HG03469 (cell line): ENCODE results near the gene SATB2.

Experiments used
- ATAC-seq: cut with Tn5 transposase; IDR thresholded peaks from one replicate; pipeline ENCODE4 v1.9.1; 2021; ENCODE audit warnings: mild to moderate bottlenecking, moderate library complexity, moderate number of reproducible peaks; ENCODE audit not compliant: unreplicated experiment

SATB2 gene

DNA sequence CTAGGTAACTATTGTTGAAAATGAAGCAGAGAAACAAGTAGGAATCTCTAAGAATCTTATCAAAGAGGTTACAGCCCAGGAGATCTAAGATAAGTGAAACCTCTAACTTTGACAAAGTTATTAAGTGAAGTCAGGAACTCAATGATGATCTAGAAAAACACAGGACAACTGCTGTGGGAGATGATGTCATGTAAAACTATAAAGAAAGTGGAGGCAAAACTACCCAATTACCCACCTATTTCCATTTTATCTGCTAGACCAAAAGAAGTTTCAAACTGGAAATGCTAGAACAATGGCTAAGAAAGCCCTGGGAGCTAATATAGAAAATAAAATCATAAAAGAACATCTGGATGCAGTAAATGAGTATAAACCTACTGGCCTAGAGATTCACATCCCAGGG, 50.3 kb downstream of the SATB2 start:
- ATAC-seq, result no peak

DNA sequence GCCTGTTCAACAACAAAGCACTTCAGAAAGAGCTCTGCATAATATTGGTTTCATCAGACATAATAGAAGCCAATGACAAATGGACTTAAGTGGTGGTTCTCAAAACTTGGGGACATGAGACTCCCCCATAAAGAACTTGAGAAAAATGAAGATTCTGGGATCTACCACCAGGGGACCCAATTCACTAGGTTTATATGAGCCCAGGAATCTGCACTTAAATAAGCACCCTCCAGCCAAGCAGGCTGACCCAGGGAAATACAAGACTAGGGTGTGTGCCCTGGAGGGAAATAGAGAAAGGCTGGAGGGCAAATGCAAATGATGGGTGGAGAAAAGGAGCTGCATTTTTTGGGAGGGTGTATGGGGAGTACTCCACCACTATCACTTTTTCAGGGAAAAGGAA, 52.5 kb downstream of the SATB2 start:
- no peak for ATAC-seq

DNA sequence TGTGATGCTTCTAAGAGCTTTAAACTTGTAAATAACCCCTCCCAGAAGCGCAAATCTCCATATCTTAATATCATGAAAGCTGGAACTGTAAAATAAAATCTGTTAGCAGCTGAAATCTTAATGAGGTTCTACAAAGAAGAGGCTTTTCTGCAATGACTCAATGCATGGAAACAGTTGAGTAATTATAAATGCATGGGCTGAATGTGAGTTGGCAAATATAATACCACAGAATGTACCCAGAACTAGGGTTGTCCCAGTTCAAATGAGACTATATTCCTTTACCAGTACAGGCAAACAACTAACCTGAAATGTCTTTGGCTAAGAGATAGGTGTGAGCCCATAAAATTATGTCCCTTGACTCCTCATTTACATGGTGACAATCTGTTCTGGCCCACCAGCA, 52.9 kb downstream of the SATB2 start:
- ATAC-seq, result no peak

DNA sequence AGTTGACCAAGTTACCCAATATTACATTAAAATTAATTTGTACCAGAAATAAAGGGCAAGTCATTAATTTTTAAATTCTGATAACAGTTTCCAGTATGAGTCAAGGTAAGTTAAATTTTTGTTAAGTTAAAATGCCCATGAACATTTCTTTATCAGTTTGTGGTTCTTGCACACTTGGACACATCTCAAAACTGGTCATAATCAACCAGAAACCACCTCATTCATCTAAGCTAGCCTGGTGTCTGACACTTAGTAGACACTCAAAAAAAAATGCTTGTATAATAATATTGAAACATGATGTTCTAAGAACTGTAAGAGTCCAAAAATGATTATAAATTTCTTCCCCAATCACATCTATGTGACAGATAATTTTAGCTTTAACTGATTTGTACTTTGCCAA, 62.4 kb downstream of the SATB2 start:
- ATAC-seq, result no peak

DNA sequence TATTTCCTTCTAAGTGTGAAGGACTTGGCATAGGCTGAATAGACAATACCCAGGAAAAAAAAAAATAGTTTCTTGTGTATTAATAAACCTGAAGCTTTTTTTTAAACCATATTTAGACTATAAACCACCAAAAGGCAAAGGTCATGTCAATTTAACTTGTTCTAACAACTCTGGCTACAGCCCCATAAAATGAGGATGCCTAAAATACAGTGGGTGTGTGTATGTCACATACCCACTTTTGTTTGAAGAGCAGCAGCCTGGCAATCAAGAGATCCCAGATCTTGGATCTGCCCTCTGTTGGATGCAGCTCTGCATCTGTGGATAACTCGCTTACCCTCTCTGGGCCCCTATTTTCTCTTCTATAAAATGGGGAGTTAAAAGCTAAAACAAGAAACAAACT, 65.4 kb downstream of the SATB2 start:
- ATAC-seq, result no peak

DNA sequence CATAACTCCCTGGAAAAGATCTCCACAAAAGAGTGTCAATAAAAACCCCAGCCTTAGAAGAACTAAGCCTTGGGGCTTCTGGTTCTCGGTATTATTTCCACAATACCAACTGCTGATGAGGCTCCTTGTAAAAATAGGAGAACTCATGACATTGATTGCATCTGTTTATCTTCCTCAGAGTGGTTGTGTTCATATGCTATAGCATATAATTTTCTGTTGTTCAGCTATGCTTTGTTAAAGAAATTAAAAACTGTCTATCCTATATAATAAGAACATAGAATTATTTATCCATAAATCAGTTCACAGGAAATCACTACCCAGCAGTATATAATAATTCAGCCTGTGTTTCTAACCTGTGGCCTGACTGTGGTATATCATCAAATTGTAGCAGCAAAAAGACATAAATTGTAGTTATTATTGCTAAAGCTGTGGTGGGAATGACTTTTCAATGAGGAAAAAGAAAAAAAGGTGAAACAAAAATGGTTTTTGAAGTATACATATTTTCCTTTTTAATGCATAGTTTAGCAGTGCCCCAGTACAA, 68.9 kb downstream of the SATB2 start:
- ATAC-seq, result no peak

DNA sequence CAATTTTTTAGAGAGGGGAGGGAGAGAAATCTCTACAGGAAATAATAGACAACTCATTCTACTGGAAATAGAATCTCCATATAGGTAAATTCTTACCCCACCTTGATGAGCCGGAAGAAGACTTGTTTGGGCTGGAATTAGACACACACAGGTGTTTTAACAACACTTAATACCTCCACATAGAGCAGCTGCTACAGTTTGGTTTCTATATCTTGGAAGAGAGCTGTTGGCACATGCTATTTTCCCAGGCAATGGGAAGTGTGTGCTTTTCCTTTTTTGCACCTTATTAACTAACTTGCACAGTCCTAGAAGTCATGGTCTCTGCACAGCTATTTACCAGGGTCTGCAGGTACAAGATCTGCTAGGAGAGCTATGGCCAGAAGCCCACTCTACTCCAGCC, 73.7 kb downstream of the SATB2 start:
- no peak for ATAC-seq

DNA sequence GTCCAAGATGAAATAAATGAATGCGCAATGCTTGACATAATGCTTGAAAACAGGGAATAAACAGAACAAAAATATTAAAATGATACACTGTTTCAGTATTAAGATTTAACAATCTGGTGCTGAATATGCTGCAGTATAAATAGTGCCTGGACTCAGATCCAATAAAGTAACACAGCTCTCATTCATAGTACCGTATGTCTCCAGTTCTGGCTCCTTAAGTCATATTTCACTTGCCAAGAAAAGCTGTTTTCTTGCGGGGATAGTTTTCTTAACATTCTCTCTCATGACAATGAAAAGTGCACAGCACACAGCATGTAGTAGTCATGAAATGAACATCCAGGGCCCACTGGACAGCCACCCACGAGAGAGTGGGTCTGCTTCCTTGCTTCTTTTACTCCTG, 74.7 kb downstream of the SATB2 start:
- no peak for ATAC-seq

DNA sequence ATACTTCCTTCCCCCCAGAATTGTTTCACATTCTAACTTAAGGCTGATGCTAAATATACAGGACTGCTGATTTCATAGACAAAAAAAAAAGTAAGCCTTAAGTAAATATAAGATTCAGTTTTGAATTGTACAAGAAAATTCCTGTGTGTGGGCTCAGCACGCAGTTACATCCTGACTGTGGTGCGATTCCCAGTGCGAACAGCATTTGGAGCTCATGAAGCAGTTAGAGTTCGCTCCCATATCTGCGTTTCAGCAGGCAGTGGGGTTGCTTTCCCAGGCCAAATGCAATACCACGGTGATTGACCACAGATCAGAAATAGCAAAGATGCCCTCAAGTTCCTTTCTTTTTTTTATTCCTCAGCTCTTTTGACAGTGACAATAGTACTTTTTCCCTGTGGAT, 75.6 kb downstream of the SATB2 start:
- no peak for ATAC-seq

DNA sequence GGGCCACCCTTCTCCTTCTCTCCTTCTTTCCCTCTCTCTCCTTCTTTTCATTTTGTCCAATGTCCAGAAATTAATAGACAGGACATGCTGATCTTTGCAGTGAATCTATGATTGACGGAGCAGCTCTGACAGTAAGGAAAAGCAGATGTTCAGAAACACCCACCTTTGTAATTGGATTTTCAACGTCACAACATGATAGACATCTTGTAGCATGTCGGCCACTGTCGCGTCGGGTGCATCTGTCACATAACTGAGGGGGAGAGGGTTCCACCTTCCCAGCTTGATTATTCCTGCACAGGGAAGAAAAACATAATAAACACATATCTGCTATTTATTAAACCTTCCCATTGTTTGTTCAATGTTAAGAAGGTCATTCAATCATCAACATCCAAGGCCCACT, 76.2 kb downstream of the SATB2 start:
- no peak for ATAC-seq

DNA sequence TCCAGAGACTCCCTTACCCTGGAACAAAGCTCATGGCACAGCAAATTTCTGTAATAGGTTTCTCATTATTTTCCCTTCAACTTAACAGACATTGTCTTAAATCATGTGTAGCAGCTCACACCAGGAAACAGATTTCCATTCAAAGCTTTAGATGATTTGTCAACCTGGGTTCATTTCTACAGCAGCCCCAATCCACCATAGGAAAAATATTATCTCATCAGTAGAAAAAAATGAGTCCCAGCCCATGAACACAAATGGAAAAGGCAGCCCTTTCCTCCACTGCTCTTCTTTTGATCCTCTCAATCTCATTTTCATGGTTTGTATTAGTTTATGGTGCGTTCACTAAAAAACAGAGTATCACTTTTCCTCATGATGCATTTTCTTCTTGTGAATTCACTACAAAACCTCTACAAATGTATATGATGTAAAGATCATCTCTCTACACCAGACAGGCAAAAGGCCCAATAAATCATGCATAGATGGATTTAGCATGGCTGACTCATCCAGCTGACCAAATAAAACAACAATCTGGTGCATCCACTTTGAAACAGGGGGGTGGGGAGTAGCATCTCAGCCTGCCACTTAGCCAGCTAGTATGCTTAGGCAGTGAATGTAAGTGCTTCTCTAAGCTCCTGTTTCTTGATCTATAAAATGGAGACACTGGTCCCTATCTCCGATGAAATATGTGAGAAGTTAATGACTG, 78.6 kb downstream of the SATB2 start:
- ATAC-seq, result no peak

DNA sequence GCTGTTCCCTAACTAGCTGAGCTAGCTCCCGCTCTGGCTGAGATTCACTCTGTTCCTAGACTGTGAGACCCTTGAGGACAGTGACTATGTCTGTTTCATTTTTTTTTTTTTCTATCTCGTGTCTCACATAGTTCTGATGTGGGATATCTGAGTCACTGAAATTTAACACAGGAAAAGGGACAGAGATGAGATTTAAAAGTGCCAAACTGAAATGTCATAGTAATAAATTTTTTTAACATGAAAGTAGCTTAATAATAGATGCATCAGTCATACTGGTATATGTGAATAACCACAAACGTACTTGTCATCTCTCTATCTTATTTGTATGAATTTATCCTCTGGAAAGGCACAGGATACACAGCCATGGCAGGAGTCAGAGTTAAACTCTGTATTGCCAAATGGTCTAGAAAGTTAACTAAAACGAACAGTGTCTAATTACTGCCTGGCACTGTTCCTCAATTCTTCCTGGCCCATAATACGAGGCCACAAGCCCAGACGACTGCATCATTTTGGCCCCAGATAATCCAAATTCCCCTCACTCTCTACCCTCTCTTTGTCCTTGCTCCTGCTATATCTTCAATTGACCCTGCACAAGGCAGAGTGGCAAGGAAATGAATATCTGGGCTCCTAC, 87.5 kb downstream of the SATB2 start:
- ATAC-seq, result no peak

DNA sequence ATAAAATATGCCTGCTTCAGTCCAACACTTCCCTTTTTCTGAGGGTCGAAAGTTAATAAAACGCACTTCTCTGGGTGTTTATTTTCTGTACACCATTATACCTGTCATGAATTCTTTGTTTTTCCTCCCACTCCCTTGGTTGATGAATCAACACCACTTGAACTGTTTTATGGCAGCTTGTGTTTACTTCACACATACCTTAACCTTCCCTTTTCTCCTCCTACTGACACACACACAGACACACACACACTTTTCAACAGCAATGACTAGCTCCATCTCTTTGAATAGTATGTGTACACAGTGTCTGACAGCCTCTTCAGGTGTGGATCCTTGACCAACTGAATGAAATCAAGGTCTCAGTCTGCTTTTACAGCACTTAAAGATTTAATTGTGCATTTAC, 91.3 kb downstream of the SATB2 start:
- no peak for ATAC-seq

DNA sequence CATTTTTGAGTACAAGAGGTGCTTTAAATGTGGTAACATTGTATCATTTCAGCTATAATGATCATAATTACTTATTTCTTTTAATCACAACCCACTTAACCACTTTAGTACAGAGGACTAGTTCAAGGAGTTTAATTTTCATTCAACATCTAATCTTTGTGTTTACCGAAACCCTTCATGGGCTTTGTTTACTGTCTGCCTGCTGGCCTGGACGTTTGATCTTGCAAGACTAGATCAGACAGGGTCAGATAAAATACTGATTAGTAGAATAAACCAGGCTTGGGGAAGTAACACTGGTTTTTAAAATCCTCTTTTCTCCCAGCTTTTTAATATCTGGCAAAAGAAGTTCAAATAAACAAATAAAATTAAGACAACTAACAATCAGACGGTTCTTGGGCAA, 93.6 kb downstream of the SATB2 start:
- no peak for ATAC-seq

DNA sequence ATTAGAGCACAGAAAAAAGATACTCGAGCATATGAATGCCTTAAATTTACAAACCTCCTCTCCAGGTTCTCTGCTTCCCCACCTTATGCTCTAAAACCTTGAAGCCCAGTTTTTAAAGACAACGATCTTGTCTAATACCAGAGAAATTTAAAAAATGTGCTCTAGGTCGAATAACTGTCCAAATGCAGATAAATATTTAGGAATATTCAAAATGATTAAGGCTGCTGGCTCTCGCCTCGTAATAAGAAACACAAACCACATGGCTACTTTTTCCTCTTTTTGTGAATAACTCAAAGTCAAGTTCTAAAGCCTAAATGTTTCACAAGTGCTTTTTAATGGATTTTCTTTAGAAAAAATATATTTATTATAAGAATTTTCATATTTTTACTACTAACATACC, 101.3 kb downstream of the SATB2 start:
- ATAC-seq, result no peak

DNA sequence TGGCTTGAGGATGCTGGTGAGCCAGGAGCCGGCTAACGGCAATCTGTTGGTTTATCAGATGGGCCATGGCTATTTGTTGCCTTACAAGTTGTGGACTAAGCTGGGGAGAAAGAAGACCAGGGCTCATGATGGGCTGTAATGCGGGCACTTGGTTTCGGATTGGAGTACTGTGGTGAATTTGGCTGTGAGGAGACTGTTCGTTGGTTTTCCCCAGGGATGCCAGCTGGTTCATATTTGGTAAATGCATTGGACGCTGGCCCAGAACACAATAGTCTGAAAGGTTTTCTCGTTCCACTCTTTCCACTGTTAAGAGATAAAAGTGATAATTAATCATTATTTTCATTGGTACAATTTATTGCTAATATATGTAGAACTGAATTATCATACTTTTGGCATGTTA, 108.9 kb downstream of the SATB2 start:
- no peak for ATAC-seq

DNA sequence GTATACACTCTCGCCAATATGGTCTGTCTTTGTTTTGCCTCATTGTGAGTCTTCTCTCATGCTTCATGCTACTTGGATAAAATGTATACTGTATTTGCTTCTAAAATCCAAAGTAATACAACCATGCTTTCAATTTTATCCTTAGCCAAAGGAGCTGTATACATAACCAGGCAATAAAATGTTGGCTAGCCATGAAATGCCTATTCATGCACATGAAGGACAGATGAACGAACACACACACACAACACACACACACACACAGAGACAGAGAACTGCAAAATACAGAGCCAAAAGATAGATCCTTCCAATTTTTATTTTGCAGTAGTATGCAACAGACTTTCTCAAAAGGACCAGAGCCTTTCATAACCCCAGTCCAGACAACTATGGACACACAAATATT, 113.7 kb downstream of the SATB2 start:
- ATAC-seq, result no peak

DNA sequence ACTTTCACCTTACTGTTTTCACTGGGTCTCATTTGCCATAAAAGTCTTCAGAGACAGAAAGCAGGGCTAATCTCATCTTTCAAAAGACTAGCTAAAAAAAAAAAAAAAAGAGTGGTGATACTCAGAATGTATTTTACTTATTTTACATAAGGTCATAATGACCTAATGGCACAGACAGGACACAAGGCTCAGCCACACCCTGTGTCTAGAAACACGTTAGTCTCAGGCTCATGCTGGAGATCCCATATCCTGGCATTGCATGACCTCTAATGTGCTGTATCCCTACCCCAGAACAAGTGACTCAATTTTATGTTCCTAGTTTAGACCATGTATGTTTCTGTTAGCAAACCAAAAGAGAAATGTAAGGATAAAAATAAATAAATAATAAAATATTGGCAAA, 115.4 kb downstream of the SATB2 start:
- no peak for ATAC-seq

DNA sequence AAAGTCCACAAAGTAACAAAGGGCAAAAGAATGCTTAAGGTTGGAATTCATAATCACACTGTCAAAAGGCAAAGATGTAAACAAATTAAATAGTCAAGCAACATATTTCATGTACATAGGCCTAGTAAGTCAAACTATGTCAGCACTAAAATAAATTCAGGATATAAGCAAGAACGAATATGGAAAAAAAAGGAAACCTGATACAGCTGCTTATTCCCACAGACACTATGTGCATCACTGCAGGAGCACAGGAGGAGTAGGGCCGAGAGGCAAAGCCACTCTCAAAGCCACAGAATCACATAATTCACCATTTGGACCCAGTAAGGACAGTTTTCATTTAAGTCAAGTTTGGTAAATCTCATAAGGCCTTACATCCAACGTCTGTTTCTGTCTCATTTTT, 116.6 kb downstream of the SATB2 start:
- ATAC-seq, result no peak

DNA sequence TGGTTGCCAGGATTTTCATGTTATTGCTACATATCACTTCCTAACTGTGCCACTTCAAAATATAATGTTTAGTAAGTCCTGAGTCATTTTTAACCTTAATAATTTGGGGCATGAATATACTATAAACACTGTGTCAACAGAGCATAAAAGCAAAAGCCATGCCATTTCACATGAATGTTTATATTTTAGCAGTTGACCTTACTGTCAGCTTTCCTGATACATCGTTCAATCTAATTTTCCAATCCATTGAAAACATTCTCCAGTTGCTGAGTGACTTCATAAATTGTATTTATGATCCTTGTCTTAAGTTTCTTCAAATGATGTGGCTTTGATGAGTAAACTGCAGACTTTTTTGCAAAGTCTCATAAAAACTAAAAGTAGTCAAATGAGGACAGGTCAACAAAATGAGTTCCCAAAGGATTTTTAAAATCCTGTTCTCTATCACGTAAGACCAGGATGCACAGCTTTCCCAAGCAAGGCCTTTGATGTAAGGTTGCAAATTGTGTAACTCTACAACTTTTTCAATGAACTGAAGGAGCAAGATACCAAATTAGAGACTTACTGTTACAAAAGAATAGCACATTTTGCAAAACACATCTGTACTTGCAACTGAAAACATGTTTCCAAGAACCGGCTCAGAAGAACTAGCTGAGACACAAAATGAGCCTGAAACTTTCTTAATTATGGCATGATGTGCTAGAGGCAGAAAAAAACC, 117.7 kb downstream of the SATB2 start:
- no peak for ATAC-seq

DNA sequence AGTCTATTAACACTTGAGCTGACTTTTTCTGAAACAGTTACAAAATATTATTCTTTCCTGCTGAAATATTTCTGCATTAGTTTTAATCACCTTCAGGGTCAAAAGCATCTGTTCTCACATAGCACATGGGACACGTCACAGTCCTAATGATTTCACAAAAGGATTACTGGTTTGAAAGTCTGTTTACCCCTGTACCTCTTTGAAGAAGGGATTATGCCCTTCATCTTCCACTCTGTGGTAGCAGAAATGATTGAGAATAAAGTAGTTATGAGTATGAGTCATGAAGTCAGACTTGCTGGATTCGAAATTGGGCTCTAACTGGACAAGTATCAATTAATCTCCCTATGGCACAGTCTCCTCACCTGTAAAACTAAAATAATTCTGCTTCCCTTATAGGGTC, 121.2 kb downstream of the SATB2 start:
- ATAC-seq, result no peak

DNA sequence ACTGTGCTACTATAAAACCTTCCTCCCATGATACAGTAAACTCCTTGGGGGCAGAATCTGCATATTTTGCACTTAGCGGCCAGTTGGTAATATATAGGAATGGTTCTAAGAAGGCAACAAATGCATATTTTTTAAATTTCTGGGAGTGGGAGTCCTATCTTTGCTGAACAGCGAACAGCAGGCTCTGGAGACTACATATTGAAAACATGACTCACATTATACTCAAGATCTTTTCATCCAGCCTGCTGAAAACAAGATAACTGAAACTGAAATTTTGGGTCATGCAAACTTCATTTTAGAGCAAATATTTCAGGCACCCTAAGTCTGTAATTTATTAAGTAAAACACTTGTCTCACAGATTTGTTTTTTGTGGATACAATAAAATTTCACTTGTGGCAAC, 122.2 kb downstream of the SATB2 start:
- no peak for ATAC-seq
